GM21717 (cell line): ENCODE measurements around the gene DIP2A.

Source experiments
- ATAC-seq: cut with Tn5 transposase; IDR thresholded peaks from one replicate; pipeline ENCODE4 v1.9.1; 2021; ENCODE audit warnings: mild to moderate bottlenecking, moderate library complexity; ENCODE audit not compliant: unreplicated experiment

The DIP2A gene

GRCh38 chr21:46616050-46616449 lies 157.4 kb downstream of the DIP2A start:
- ATAC-seq: no peak

GRCh38 chr21:46616656-46617055 lies 158.0 kb downstream of the DIP2A start:
- no peak for ATAC-seq

- no peak for ATAC-seq
Observed at GRCh38 chr21:46617267-46618051, 158.8 kb downstream of the DIP2A start.

GRCh38 chr21:46618738-46619379 lies 160.2 kb downstream of the DIP2A start:
- no peak for ATAC-seq
